ENCODE results near the gene GLIS1. TPM values are rescaled to one million over a fixed set of nuclear protein-coding genes. Genes with fewer than 3 reads are reported as not detected.

The GLIS1 gene
- total RNA-seq, 1 experiment from 2014 or later, result 0.24 TPM

GRCh38 chr1:53463961-53464899, 274.7 kb downstream of the GLIS1 start:
- Mint-ChIP-seq H3K9me3 (no peaks in the 10 kb centered on the region), H3K4me3 (no peak overlapping the region), H3K4me1 (peaks cover 11% of the 10 kb centered on the region; the same call in 1 of the 2 replicates), H3K27ac (no peak overlapping the region), H3K27me3 (ENCODE audit: low read depth) (peaks cover 24% of the 10 kb centered on the region), H3K36me3 (no peaks in the 10 kb centered on the region)
- no peak for DNase-seq (ENCODE audit: low spot score)
- POLR2A ChIA-PET, result no interaction called here
- TF ChIP-seq NFYB (CRISPR knock-in tag; conservative IDR thresholded peaks at IDR 0.05; ENCODE audit: low read depth) (no peak), USF2 (CRISPR knock-in tag; IDR thresholded peaks at IDR 0.05) (no peak), TEAD1 (CRISPR knock-in tag; IDR thresholded peaks at IDR 0.05) (no peak), ATF3 (CRISPR knock-in tag; conservative IDR thresholded peaks at IDR 0.05) (no peak), USF1 (CRISPR knock-in tag; IDR thresholded peaks at IDR 0.05) (no peak), FOXP1 (CRISPR knock-in tag; IDR thresholded peaks at IDR 0.05; ENCODE audit: borderline replicate concordance) (no peak), ZNF423 (CRISPR knock-in tag; IDR thresholded peaks at IDR 0.05) (no peak), ZNF263 (CRISPR knock-in tag; IDR thresholded peaks at IDR 0.05; ENCODE audit: low read depth) (no peak), JAZF1 (CRISPR knock-in tag; IDR thresholded peaks at IDR 0.05) (no peak), ZBTB43 (CRISPR knock-in tag; IDR thresholded peaks at IDR 0.05) (no peak), NR1H2 (CRISPR knock-in tag; IDR thresholded peaks at IDR 0.05) (no peak), OVOL2 (CRISPR knock-in tag; IDR thresholded peaks at IDR 0.05; ENCODE audit: borderline replicate concordance) (no peak), ZNF512 (CRISPR knock-in tag; IDR thresholded peaks at IDR 0.05; ENCODE audit: borderline replicate concordance) (no peak), MYBL2 (CRISPR knock-in tag; IDR thresholded peaks at IDR 0.05) (no peak), ZNF671 (CRISPR knock-in tag; IDR thresholded peaks at IDR 0.05) (no peak)
- CTCF ChIA-PET, result interaction anchor here (0.8 to 3.4 kb wide), 10 partner anchors 11 to 270 kb away, joined by 3 to 19 read pairs (median 6); no protein-coding TSS in a partner anchor
- no peak for ATAC-seq

GRCh38 chr1:53462769-53463501, 276.0 kb downstream of the GLIS1 start:
- H3K27me3 Mint-ChIP-seq (ENCODE audit: low read depth), result peaks cover 29% of the 10 kb centered on the region
- ChIA-PET POLR2A (interaction anchor here (1.4 kb wide), 1 partner anchor 14 kb away, joined by 3 read pairs; no protein-coding TSS in a partner anchor), CTCF (interaction anchor here (0.6 to 1.5 kb wide), 6 partner anchors 13 to 184 kb away, joined by 3 to 9 read pairs (median 4); no protein-coding TSS in a partner anchor)
- ATAC-seq, result no peak
- DNase-seq (ENCODE audit: low spot score), result no peak
- no peaks in the 10 kb centered on the region for H3K36me3 Mint-ChIP-seq
- H3K4me3 Mint-ChIP-seq, result no peak overlapping the region
- H3K9me3 Mint-ChIP-seq, result no peaks in the 10 kb centered on the region
- H3K4me1 Mint-ChIP-seq, result 0 out of 2 replicates have a peak, but pooled peaks cover 8% of the 10 kb centered on the region
- no peak overlapping the region for H3K27ac Mint-ChIP-seq
- TF ChIP-seq FOXP1 (CRISPR knock-in tag; IDR thresholded peaks at IDR 0.05; ENCODE audit: borderline replicate concordance) (no peak), AR (CRISPR knock-in tag; IDR thresholded peaks at IDR 0.05) (no peak), STAT6 (CRISPR knock-in tag; conservative IDR thresholded peaks at IDR 0.05; ENCODE audit: low read depth) (no peak)
